Adrenal gland (tissue), 5 donors: ENCODE measurements around the gene ARG1.

Experiments
- POLR2A ChIP-seq, 2 donors: fragments of 450-650 bp; IDR thresholded peaks; one replicate each; pipeline ENCODE4 v1.6.1; 2017; ENCODE audit warnings: antibody characterized with exemption in 2 of 2, mild to moderate bottlenecking in 2 of 2, moderate library complexity in 1 of 2
- TF ChIP-seq, protein P1 (sequence below), 6 experiments: fragments of 450-650 bp in 4 of 6; fragments of 200-600 bp in 2 of 6; sonication (generic) in 1 of 6; IDR thresholded peaks; 1 replicate in 5 of 6; 2 replicates in 1 of 6; pipeline versions ENCODE4 v1.5.1 to v1.8.0; 2016 to 2021; ENCODE audit warnings: antibody characterized with exemption in 6 of 6, mild to moderate bottlenecking in 2 of 6, moderate library complexity in 1 of 6
- donor health status: DM: no; HTN: no; CAD: no.

- TF ChIP-seq, protein P1, sequence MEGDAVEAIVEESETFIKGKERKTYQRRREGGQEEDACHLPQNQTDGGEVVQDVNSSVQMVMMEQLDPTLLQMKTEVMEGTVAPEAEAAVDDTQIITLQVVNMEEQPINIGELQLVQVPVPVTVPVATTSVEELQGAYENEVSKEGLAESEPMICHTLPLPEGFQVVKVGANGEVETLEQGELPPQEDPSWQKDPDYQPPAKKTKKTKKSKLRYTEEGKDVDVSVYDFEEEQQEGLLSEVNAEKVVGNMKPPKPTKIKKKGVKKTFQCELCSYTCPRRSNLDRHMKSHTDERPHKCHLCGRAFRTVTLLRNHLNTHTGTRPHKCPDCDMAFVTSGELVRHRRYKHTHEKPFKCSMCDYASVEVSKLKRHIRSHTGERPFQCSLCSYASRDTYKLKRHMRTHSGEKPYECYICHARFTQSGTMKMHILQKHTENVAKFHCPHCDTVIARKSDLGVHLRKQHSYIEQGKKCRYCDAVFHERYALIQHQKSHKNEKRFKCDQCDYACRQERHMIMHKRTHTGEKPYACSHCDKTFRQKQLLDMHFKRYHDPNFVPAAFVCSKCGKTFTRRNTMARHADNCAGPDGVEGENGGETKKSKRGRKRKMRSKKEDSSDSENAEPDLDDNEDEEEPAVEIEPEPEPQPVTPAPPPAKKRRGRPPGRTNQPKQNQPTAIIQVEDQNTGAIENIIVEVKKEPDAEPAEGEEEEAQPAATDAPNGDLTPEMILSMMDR (IDR thresholded peaks at IDR 0.05), result no peak
- TF ChIP-seq POLR2A (IDR thresholded peaks at IDR 0.05), result no peak
Observed at GRCh38 chr6:131555992-131556391, 17.0 kb upstream of the ARG1 start.
